ENCODE measurements around the gene COL28A1. TPM values are rescaled to one million over a fixed set of nuclear protein-coding genes. Genes with fewer than 3 reads are reported as not detected.
"Not testable (repeated sequence)": the region's sequence is repeated elsewhere in the genome, so short reads cannot be mapped to it uniquely, and the experiment has no call there.

Gene COL28A1
- total RNA-seq, 2 donors from 2014 or later, result 1.2 to 3.5 TPM

GRCh38 chr7:7565018-7565680 is 29.5 kb upstream of the COL28A1 start:
- Histone ChIP-seq H3K27ac (no peak overlapping the region), H3K36me3 (no peaks in the 10 kb centered on the region), H3K4me1 (no peaks in the 10 kb centered on the region), H3K4me3 (no peak overlapping the region), H3K27me3 (no peaks in the 10 kb centered on the region), H3K9me3 (no peaks in the 10 kb centered on the region), H3K9ac (ENCODE audit: low read depth in 2 of 2, low read length in 2 of 2) (no peak overlapping the region)
- intact Hi-C loops (cut with DNase I), result no loop called here
- DNase-seq, result no peak
- TF ChIP-seq, protein P1, sequence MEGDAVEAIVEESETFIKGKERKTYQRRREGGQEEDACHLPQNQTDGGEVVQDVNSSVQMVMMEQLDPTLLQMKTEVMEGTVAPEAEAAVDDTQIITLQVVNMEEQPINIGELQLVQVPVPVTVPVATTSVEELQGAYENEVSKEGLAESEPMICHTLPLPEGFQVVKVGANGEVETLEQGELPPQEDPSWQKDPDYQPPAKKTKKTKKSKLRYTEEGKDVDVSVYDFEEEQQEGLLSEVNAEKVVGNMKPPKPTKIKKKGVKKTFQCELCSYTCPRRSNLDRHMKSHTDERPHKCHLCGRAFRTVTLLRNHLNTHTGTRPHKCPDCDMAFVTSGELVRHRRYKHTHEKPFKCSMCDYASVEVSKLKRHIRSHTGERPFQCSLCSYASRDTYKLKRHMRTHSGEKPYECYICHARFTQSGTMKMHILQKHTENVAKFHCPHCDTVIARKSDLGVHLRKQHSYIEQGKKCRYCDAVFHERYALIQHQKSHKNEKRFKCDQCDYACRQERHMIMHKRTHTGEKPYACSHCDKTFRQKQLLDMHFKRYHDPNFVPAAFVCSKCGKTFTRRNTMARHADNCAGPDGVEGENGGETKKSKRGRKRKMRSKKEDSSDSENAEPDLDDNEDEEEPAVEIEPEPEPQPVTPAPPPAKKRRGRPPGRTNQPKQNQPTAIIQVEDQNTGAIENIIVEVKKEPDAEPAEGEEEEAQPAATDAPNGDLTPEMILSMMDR (IDR thresholded peaks at IDR 0.05), result no peak

DNA sequence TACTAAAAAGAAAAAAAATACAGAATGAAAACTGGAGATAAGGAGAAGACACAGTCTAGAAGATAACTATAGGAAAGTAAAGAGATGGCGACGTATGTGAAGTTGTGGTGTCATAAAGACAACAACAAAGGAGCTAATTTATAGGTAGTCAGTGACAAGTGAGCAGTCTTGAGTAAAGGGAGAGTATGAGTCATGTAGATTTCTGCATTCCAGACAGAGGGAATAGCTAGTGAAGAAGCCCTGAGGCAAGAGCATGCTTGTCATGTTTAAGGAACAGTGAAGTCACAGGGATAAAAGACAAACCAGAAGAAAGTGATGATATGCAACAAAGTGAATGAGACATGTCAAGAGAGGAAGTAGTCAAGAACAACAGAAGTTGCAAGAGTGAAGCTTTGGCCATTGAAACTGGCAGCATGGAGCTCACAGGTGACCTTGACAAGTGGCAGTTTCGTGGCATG is 28.7 kb upstream of the COL28A1 start:
- intact Hi-C loops (cut with DNase I), result no loop called here
- Histone ChIP-seq H3K4me1 (no peaks in the 10 kb centered on the region), H3K4me3 (no peak overlapping the region), H3K9me3 (no peaks in the 10 kb centered on the region), H3K27me3 (no peaks in the 10 kb centered on the region), H3K27ac (no peak overlapping the region), H3K9ac (ENCODE audit: low read depth in 2 of 2, low read length in 2 of 2) (no peak overlapping the region), H3K36me3 (no peaks in the 10 kb centered on the region)
- TF ChIP-seq, protein P1 (IDR thresholded peaks at IDR 0.05), result no peak
- DNase-seq, result no peak

GRCh38 chr7:7563813-7564212 is 28.1 kb upstream of the COL28A1 start:
- H3K9me3 ChIP-seq, result no peaks in the 10 kb centered on the region
- H3K9ac ChIP-seq (ENCODE audit: low read depth in 2 of 2, low read length in 2 of 2), result no peak overlapping the region
- intact Hi-C loops (cut with DNase I), result no loop called here
- H3K27me3 ChIP-seq, result no peaks in the 10 kb centered on the region
- TF ChIP-seq, protein P1 (IDR thresholded peaks at IDR 0.05), result no peak
- H3K4me1 ChIP-seq, result no peaks in the 10 kb centered on the region
- H3K36me3 ChIP-seq, result no peaks in the 10 kb centered on the region
- no peak overlapping the region for H3K4me3 ChIP-seq
- DNase-seq, result no peak
- H3K27ac ChIP-seq, result no peak overlapping the region

DNA sequence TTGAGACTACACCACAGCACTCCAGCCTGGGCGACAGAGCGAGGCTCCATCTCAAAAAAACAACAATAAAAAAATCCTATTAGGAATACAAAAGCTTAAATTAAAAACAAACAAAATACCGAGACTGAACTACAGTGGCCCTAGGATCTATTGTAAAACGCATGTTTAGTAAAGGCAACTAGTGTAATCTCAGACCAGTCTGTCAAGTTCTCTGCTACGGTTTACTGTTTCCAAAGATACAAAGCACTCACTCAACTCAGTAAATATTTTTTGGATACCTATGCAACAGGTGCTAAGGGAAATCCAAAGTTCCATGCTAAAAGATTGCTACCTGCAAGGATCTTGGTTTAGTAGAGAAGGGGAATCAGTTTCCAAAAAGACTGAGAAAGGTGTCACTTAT is 27.6 kb upstream of the COL28A1 start:
- Histone ChIP-seq H3K4me3 (no peak overlapping the region), H3K27me3 (no peaks in the 10 kb centered on the region), H3K36me3 (no peaks in the 10 kb centered on the region), H3K9ac (ENCODE audit: low read depth in 2 of 2, low read length in 2 of 2) (no peak overlapping the region), H3K9me3 (no peaks in the 10 kb centered on the region), H3K27ac (no peak overlapping the region), H3K4me1 (no peaks in the 10 kb centered on the region)
- no peak for DNase-seq
- intact Hi-C loops (cut with DNase I), result no loop called here
- TF ChIP-seq, protein P1 (IDR thresholded peaks at IDR 0.05), result no peak

DNA sequence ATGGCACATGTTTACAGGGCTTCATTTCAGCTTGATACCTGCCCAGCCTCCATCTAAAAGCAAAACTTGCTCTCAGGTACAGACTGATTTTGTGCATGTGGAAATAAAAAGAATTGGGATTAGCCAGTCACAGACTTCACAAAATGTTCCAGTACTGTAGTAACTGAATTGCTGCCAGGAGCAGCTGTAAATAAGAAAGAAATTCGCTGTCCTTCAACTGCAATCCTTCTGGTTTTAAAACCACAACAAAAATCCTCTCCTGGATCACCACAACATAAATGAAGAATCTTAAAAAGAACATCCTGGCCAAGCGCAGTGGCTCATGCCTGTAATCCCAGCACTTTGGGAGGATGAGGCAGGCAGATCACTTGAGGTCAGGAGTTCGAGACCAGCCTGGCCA is 27.1 kb upstream of the COL28A1 start:
- no peaks in the 10 kb centered on the region for H3K9me3 ChIP-seq
- no peak for DNase-seq
- no peaks in the 10 kb centered on the region for H3K27me3 ChIP-seq
- H3K4me1 ChIP-seq, result no peaks in the 10 kb centered on the region
- TF ChIP-seq, protein P1 (IDR thresholded peaks at IDR 0.05), result no peak
- intact Hi-C loops (cut with DNase I), result no loop called here
- no peak overlapping the region for H3K27ac ChIP-seq
- H3K4me3 ChIP-seq, result no peak overlapping the region
- no peak overlapping the region for H3K9ac ChIP-seq (ENCODE audit: low read depth in 2 of 2, low read length in 2 of 2)
- H3K36me3 ChIP-seq, result no peaks in the 10 kb centered on the region

DNA sequence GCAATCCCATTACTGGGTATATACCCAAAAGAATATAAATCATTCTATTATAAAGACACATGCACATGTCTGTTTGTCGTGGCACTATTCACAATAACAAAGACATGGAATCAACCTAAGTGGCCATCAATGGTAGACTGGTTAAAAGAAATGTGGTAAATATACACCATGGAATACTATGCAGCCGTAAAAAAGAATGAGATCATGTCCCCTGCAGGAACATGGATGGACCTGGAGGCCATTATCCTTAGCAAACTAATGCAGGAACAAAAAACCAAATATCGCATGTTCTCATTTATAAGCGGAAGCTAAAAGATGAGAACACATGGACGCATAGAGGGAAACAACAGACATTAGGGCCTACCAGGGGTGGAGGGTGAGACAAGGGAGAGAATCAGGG is 25.9 kb upstream of the COL28A1 start:
- H3K4me3 ChIP-seq; H3K9ac ChIP-seq (ENCODE audit: low read depth in 2 of 2, low read length in 2 of 2); DNase-seq; intact Hi-C loops (cut with DNase I); H3K27ac ChIP-seq; H3K9me3 ChIP-seq; H3K36me3 ChIP-seq; H3K4me1 ChIP-seq; H3K27me3 ChIP-seq: not testable (repeated sequence)

Data from colonic mucosa (tissue), 4 donors.